Effector CD4-positive, alpha-beta T cell (primary cell): Measurements from ENCODE around the gene SYNRG.

Experiments
- DNase-seq: peaks from one replicate; pipeline ENCODE4 v3.0.0-alpha.2; 2020

SYNRG gene

DNA sequence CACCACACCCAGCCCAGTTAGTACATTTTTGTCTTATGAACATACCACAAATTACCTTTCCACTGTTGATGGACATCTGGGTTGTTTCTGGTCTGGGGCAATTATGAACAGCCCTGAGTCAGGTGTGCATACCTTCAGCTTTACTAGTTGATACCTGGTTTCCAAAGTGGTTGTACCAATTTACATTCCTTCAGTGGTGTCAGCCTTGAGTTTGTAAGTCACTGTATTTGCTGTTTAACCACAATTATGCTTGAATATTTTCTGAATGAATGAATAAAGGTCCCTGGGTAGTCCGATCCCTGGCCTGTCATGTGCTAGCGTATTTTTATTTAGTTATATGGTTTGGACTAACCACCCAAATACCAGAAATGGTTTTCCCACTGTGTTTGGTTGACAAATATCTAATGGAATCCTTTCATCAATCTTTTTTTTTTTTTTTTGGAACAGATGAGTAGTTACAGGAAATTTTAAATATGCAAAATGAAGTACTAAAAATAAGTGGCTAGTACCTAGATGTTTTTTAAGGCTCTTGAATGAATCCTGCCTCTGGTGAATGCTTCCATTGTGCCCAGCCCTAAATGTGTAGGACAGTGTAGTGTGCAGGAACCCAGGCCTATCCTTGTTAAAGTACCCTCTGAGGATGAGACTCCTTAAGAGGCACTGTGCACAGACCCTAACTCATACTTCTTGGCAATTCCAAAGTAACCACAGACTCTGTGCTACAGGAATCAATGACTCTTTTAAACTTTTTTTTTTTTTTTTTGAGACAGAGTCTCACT lies 115.8 kb downstream of the SYNRG start:
- no peak for DNase-seq

- no peak for DNase-seq
Observed at GRCh38 chr17:37492167-37492566, 117.1 kb downstream of the SYNRG start.

GRCh38 chr17:37490638-37491614 lies 118.3 kb downstream of the SYNRG start:
- no peak for DNase-seq

GRCh38 chr17:37490022-37490587 lies 119.1 kb downstream of the SYNRG start:
- DNase-seq = peak; percentile 63

GRCh38 chr17:37489197-37490001 lies 119.8 kb downstream of the SYNRG start, which contains the start of gene DUSP14:
DUSP14 (plus strand) TSS chr17:37489891; CDS start chr17:37512273, 22,382 bp downstream.
- peak; percentile 68 for DNase-seq

DNA sequence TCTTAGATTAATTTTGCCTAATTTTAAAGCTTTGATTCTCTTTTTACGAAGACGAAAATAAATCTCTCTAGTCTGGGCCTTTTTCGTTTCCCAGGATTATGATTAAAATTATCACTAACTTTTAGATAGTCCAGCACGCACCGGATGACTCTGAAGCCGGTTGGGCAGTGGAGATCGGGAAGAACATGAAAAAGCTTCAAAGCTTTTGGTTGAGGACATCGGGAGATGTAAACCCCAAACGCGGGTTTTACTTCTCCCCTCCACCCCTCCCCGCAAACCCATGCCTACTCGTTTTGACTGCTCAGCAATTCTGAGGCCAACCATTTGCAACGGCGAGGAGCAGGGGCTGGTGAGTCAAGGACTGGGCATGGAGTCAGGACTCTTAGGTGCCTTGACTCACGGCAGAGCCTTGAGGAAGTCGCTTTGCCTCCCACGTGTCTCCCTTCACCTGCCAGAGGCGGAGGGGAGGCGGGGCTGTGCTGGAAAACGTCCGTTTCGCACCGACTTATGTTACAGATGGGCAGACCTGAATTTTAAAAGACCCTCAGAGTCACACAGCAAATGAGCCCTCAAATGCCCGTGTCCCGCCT lies 120.5 kb downstream of the SYNRG start:
- peak; percentile 47 for DNase-seq

GRCh38 chr17:37488009-37488604 lies 121.1 kb downstream of the SYNRG start:
- DNase-seq = no peak

GRCh38 chr17:37485938-37486570 lies 123.2 kb downstream of the SYNRG start:
- no peak for DNase-seq

GRCh38 chr17:37483311-37484039 lies 125.7 kb downstream of the SYNRG start:
- DNase-seq = no peak

DNA sequence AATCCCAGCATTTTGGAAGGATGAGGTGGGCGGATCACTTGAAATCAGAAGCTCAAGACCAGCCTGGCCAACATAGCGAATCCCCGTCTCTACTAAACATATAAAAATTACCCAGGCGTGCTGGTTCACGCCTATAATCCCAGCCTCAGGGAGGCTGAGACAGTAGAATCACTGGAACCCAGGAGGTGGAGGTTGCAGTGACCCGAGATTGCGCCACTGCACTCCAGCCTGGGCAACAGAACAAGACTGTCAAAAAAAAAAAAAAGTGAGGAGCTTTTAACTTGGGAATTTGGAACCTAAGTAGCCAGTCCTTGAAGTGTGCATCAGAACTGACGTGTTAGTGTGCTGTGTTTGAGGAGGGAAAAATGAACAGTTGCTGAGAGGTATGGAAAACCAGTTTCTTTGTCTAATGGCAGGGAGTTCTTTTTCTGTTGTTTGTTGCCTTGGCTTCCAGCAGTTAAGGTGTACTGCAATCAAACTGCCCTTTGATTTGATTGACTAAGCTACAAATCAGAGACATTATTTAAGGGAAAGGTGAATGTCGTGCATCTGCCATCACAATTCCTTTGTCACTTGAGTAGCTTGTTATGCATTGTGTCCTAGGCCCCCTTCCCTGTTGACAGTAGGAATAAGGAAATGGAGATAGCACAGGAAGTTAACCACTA lies 128.1 kb downstream of the SYNRG start:
- no peak for DNase-seq

DNA sequence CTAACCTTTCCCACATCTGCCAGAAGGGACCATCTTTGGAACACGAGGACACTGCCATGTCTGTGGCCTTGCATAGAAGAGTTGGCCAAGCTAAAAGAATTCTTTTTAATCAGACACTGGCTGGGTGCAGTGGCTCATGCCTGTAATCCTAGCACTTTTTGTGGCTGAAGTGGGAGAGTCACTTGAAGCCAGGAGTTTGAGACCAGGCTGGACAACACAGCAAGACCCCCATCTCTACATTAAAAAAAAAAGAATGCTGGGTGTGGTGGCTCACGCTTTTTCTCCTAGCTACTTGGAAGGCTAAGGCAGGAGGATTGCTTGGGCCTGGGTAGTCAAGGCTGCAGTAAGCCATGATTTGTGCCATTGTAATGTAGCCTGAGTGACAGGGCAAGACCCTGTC lies 128.8 kb downstream of the SYNRG start:
- DNase-seq = no peak

DNA sequence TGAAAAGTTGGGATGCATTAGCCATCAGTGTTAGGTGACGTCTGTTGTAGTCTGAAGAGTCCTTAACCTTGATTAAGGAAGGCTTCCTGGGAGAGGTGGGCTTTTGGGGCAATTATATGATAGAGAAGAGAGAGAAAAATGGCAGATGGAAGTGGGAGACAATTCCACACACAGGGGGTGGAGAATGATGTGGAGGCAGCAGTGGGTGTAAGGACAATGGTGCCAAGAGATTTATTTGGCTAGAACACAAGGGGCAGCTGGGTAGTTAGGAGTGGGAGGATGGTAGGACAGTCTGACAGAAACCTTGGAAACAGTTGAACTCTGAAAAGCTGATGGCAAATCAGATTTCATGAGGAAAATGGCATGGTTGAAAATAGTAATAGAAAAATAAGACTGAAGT lies 130.2 kb downstream of the SYNRG start:
- no peak for DNase-seq

DNA sequence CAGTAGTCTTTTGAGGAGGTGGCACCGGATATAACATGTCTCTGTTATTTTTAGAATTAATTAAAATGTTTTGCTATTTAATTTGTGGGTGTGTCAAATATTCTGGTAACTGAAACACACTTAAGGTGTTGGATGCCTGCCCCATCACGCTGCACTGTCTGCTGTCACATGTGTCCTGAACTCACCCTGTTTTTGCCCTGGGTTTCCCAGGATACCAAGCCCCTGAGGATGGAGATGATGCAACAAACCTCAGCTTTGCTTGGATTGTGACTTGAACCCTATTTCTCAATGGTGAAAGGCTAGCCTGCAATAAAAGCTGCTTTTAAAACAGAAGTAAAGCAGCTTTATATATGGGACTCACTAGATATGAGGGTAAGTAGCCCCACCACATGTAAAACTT lies 131.0 kb downstream of the SYNRG start:
- DNase-seq = no peak

DNA sequence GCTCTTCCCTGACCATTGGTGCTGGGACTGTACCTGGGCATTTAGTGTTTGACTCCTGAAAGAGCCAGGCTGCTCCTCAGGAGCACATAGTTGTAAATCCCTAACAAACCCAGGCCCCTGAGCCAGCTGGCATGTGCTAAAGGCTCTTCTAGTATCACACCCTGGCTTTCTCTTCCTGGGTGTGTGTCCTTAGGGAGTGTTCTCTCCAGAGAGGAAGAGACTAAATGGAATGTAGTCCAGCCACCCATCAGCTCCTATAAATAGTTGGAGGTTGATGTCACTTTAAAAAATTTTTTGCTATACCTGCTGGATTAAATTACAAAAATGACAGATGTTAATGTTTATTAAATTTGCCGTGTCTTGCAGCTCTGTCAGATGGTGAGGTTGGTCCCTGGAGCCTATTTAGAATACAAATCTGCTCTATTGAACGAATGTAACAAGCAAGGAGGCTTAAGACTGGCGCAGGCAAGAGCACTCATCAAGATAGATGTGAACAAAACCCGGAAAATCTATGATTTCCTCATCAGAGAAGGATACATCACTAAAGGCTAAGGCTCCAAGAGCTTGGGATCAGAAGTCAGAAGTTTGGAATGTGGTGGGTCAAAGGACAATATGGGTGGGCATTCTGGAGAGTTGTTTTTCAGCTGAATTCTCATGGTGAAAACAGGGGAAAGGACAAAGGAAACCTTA lies 132.6 kb downstream of the SYNRG start:
- DNase-seq = no peak

DNA sequence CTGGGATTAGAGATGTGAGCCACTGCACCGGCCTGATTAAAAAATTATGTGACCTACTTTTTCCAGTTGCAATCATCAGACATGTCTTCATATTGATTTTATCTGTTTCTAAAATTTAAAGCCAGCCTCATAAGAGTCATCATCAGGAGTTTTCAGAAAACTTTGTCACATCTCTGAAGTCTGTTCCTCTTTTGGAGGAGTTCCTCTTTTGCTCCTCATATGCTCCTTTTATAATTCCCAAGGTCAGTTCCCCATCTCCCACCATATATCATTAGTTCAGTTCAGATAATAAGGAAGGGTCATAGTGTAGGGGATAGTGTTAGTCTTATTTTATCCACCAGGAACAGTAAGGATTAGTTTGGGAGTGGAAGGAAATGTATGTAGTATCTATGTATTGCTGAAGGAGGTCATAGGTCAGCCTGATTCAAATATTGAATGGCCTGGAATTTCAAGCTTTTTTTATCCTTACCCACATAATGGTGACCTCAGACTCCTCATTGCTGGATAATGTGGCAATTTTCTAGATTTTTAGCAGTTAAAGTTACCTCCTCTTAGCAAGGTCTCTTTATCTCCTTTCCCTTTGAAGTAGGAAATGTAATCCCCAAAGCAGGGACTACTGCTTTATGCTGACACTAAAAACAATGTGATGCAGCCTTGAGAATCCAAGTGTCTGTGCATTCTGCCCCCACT lies 133.3 kb downstream of the SYNRG start:
- no peak for DNase-seq

GRCh38 chr17:37470181-37470580 lies 139.0 kb downstream of the SYNRG start:
- DNase-seq = no peak

GRCh38 chr17:37466471-37466870 lies 142.7 kb downstream of the SYNRG start:
- no peak for DNase-seq

DNA sequence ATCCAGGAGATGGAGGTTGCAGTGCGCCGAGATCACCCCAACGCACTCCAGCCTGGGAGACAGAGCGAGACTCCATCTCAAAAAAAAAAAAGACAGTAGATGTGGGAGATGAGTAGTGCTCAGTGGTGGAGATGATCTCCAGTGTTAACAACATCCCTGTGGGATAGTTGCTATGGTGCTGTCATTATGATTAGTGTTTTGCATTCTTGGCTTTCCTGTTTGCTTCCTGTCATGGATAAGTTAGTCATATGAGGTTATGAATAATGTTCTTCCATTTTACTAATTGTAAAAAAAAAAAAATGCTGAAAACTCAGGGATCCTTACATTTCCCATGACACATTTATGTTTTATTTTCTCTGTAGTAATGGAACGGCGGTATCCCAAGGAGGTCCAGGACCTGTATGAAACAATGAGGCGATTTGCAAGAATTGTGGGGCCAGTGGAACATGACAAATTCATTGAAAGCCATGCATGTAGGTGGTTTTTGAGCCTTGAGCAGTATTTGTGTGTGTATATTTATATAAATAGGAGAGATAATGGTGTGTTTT lies 144.1 kb downstream of the SYNRG start:
- DNase-seq = no peak
